K562 (cell line): Measurements from ENCODE around the gene ZNF581. TPM values are rescaled to one million over a fixed set of nuclear protein-coding genes. Genes with fewer than 3 reads are reported as not detected.
A peak's percentile ranks its signal among the peaks of the same experiment; 100 is the strongest.

Source experiments
- DMBX1 ChIP-seq: fragments of 250-450 bp; sonication (Bioruptor Pico); IDR thresholded peaks from 2 replicates; pipeline ENCODE4 v1.8.0; 2022; ENCODE audit warnings: inconsistent platforms, mild to moderate bottlenecking, moderate library complexity, borderline replicate concordance
- ETV6 ChIP-seq, 3 experiments: fragments of 150-350 bp in 1 of 3; sonication (generic) in 1 of 3; formaldehyde crosslinking in 1 of 3; IDR thresholded peaks; 2 replicates each; pipeline versions ENCODE4 v1.6.1 to v1.8.0; 2014 to 2022; ENCODE audit warnings: borderline replicate concordance in 2 of 3, low read depth in 2 of 3, antibody characterized with exemption in 1 of 3, low read length in 1 of 3, mild to moderate bottlenecking in 1 of 3, missing genetic modification reagents in 1 of 3
- GATA2 ChIP-seq: sonication (generic); formaldehyde crosslinking; IDR thresholded peaks from 2 replicates; pipeline ENCODE4 v1.4.0; 2020; ENCODE audit warnings: mild to moderate bottlenecking, missing genetic modification reagents
- ILF3 ChIP-seq: fragments of 450-650 bp; IDR thresholded peaks from 2 replicates; pipeline ENCODE4 v1.6.1; 2018; ENCODE audit warnings: antibody characterized with exemption, mild to moderate bottlenecking, moderate library complexity, borderline replicate concordance
- MAZ ChIP-seq, 2 experiments: fragments of 450-650 bp in 1 of 2; sonication (generic) in 1 of 2; formaldehyde crosslinking; IDR thresholded peaks in 1 of 2; conservative IDR thresholded peaks in 1 of 2; 2 replicates each; pipeline versions ENCODE4 v1.4.0 to v1.5.0; 2020; ENCODE audit warnings: mild to moderate bottlenecking in 1 of 2, missing genetic modification reagents in 1 of 2
- NEUROD1 ChIP-seq: fragments of 150-350 bp; IDR thresholded peaks from 2 replicates; pipeline ENCODE4 v1.6.1; 2014; ENCODE audit warnings: borderline replicate concordance, low read length, low read depth; ENCODE audit not compliant: partially characterized antibody
- PTRF ChIP-seq: fragments of 450-650 bp; IDR thresholded peaks from 2 replicates; pipeline ENCODE4 v1.6.1; 2016; ENCODE audit warnings: mild to moderate bottlenecking, missing genetic modification characterization, missing compliant biosample characterization
- PYGO2 ChIP-seq: fragments of 450-650 bp; IDR thresholded peaks from 2 replicates; pipeline ENCODE4 v1.6.1; 2016; ENCODE audit warnings: mild to moderate bottlenecking, missing genetic modification characterization, moderate library complexity, missing compliant biosample characterization
- RAD21 ChIP-seq, 2 experiments: fragments of 250-450 bp in 1 of 2; fragments of 450-650 bp in 1 of 2; sonication (Bioruptor Pico) in 1 of 2; formaldehyde crosslinking in 1 of 2; IDR thresholded peaks in 1 of 2; conservative IDR thresholded peaks in 1 of 2; 2 replicates each; pipeline versions ENCODE4 v1.4.0 to v1.8.0; 2020 to 2022; ENCODE audit warnings: mild to moderate bottlenecking in 2 of 2, moderate library complexity in 1 of 2
- RBM39 ChIP-seq: fragments of 200-400 bp; formaldehyde crosslinking; optimal IDR thresholded peaks from 2 replicates; pipeline ENCODE3; 2018; ENCODE audit warnings: low read depth, low read length
- SAP30 ChIP-seq: fragments of 200-600 bp; sonication (generic); IDR thresholded peaks from 2 replicates; pipeline ENCODE4 v1.6.1; 2012; ENCODE audit warnings: borderline replicate concordance, low read depth, mild to moderate bottlenecking, moderate library complexity, low read length, control low read depth, inconsistent platforms; ENCODE audit not compliant: insufficient read depth, poor library complexity, severe bottlenecking
- TCF3 ChIP-seq: sonication (generic); formaldehyde crosslinking; IDR thresholded peaks from 2 replicates; pipeline ENCODE4 v1.4.0; 2020; ENCODE audit warnings: mild to moderate bottlenecking, missing genetic modification reagents
- ZNF780A ChIP-seq: fragments of 250-450 bp; sonication (Bioruptor Pico); IDR thresholded peaks from 2 replicates; pipeline ENCODE4 v1.5.0; 2021; ENCODE audit warnings: mild to moderate bottlenecking
- polyA plus RNA-seq, 8 experiments: library from polyadenylated mRNA; depleted of rRNA in 4 of 8; stranded (reverse) in 5 of 8; unstranded in 3 of 8; fragments of >200 nt; fragmentation: Nextera tagmentation in 2 of 8; fragmentation: Illumina TruSeq in 1 of 8; extraction: Ambion mirVana in 2 of 8; extraction: Trizol in 1 of 8; gene quantifications; 2 replicates each; pipeline versions ENCODE4 v1.2.1 to v1.2.3, GENCODE V29; 2011 to 2014; ENCODE audit warnings: inconsistent platforms in 1 of 8, missing spikeins in 1 of 8
- total RNA-seq, 7 experiments: library from RNA; depleted of rRNA in 6 of 7; stranded (reverse); fragments of >200 nt in 6 of 7; fragmentation: Illumina TruSeq in 2 of 7; extraction: Trizol in 2 of 7; gene quantifications; 2 replicates each; pipeline versions ENCODE4 v1.2.1 to v1.2.3, GENCODE V29; 2011 to 2021; ENCODE audit warnings: low replicate concordance in 1 of 7
- TF ChIP-seq, protein P1 (sequence below): fragments of 250-450 bp; sonication (Bioruptor Pico); IDR thresholded peaks from 2 replicates; pipeline ENCODE4 v1.5.0; 2022; ENCODE audit warnings: mild to moderate bottlenecking
- TF ChIP-seq, protein P2 (sequence below), 2 experiments: fragments of 450-650 bp; formaldehyde crosslinking in 1 of 2; IDR thresholded peaks; 2 replicates each; pipeline versions ENCODE4 v1.4.0 to v1.6.1; 2014 to 2020; ENCODE audit warnings: mild to moderate bottlenecking in 2 of 2, borderline replicate concordance in 1 of 2, low read depth in 1 of 2

The ZNF581 gene
- total and polyA plus RNA-seq, 9 of the 15 experiments (the other 6 are each of a cell fraction or from before 2014, with no cell fraction given) = 2.4 to 39.4 (median 15.4) TPM

DNA sequence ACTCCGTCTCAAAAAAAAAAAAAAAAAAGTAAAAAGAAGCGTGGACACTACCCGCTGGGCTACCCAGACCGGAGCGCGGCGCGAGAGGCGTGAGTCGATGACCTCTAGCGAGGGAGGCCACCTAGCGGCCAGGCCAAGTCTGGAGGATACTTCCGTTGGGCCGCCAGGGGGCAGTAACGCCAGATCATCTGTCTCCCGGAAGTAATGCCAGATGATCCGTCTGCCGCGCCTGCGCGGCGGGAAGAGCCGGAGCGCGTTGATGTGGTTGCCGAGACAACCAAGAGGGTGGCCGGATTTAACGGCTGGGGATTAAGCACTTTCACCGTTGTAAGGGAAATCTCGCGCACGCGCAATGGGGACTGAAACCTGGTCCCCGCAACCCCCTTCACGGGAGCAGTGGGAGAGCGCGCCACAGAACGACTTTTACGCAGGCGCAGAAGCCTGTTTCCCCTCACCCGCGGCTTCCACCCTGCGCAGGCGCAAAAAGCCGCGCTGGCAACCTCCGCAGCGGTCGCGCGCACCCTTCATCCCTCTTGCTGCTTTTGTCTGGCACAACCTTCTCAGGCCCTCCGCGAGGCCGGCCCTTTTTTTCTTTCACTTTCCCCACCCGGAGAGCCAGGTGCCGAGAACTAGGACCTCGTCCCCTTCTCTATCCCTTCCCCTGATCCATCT is 10.3 kb downstream of the ZNF581 start (continued):
- TF ChIP-seq, protein P1, sequence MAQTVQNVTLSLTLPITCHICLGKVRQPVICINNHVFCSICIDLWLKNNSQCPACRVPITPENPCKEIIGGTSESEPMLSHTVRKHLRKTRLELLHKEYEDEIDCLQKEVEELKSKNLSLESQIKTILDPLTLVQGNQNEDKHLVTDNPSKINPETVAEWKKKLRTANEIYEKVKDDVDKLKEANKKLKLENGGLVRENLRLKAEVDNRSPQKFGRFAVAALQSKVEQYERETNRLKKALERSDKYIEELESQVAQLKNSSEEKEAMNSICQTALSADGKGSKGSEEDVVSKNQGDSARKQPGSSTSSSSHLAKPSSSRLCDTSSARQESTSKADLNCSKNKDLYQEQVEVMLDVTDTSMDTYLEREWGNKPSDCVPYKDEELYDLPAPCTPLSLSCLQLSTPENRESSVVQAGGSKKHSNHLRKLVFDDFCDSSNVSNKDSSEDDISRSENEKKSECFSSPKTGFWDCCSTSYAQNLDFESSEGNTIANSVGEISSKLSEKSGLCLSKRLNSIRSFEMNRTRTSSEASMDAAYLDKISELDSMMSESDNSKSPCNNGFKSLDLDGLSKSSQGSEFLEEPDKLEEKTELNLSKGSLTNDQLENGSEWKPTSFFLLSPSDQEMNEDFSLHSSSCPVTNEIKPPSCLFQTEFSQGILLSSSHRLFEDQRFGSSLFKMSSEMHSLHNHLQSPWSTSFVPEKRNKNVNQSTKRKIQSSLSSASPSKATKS (CRISPR knock-in tag) = no peak
- TF ChIP-seq NEUROD1 (peak; percentile 76), RAD21 (CRISPR knock-in tag; conservative IDR thresholded peaks at IDR 0.05 in 1 of 2, IDR thresholded peaks at IDR 0.05 in 1 of 2) (peak; percentile 59 to 75), PTRF (tag) (no peak), RBM39 (no peak), ILF3 (no peak), PYGO2 (tag) (no peak), MAZ (CRISPR knock-in tag; conservative IDR thresholded peaks at IDR 0.05 in 1 of 2, IDR thresholded peaks at IDR 0.05 in 1 of 2) (peak; percentile 66 to 74; a peak in 3 of 4 replicates), ETV6 (IDR thresholded peaks at IDR 0.05; ENCODE audit: borderline replicate concordance in 1 of 2, low read depth in 2 of 2, low read length in 1 of 2) (no peak; a peak in 1 of 4 replicates), ETV6 (CRISPR knock-in tag; IDR thresholded peaks at IDR 0.05; ENCODE audit: borderline replicate concordance) (no peak), ZNF780A (CRISPR knock-in tag) (no peak), GATA2 (CRISPR knock-in tag) (no peak), TCF3 (CRISPR knock-in tag) (peak; percentile 40; the same call in 1 of the 2 replicates), SAP30 (peak; percentile 58), DMBX1 (CRISPR knock-in tag) (peak; percentile 66; the same call in 1 of the 2 replicates)
- TF ChIP-seq, protein P2, sequence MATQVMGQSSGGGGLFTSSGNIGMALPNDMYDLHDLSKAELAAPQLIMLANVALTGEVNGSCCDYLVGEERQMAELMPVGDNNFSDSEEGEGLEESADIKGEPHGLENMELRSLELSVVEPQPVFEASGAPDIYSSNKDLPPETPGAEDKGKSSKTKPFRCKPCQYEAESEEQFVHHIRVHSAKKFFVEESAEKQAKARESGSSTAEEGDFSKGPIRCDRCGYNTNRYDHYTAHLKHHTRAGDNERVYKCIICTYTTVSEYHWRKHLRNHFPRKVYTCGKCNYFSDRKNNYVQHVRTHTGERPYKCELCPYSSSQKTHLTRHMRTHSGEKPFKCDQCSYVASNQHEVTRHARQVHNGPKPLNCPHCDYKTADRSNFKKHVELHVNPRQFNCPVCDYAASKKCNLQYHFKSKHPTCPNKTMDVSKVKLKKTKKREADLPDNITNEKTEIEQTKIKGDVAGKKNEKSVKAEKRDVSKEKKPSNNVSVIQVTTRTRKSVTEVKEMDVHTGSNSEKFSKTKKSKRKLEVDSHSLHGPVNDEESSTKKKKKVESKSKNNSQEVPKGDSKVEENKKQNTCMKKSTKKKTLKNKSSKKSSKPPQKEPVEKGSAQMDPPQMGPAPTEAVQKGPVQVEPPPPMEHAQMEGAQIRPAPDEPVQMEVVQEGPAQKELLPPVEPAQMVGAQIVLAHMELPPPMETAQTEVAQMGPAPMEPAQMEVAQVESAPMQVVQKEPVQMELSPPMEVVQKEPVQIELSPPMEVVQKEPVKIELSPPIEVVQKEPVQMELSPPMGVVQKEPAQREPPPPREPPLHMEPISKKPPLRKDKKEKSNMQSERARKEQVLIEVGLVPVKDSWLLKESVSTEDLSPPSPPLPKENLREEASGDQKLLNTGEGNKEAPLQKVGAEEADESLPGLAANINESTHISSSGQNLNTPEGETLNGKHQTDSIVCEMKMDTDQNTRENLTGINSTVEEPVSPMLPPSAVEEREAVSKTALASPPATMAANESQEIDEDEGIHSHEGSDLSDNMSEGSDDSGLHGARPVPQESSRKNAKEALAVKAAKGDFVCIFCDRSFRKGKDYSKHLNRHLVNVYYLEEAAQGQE (IDR thresholded peaks at IDR 0.05; ENCODE audit: borderline replicate concordance) = peak; percentile 69; the same call in 1 of the 2 replicates
- TF ChIP-seq, protein P2 (CRISPR knock-in tag; IDR thresholded peaks at IDR 0.05; ENCODE audit: low read depth) = 0 out of 2 replicates have a peak, but pooled peaks have one; percentile 65
